GM19099 (cell line): ENCODE data around the gene RBM18.

Experiments used
- POLR2A ChIP-seq: IDR thresholded peaks from 3 replicates; pipeline ENCODE4 v1.6.1; 2011; ENCODE audit warnings: low read depth; ENCODE audit not compliant: insufficient read length; ENCODE audit errors: extremely low read depth

RBM18 gene

DNA sequence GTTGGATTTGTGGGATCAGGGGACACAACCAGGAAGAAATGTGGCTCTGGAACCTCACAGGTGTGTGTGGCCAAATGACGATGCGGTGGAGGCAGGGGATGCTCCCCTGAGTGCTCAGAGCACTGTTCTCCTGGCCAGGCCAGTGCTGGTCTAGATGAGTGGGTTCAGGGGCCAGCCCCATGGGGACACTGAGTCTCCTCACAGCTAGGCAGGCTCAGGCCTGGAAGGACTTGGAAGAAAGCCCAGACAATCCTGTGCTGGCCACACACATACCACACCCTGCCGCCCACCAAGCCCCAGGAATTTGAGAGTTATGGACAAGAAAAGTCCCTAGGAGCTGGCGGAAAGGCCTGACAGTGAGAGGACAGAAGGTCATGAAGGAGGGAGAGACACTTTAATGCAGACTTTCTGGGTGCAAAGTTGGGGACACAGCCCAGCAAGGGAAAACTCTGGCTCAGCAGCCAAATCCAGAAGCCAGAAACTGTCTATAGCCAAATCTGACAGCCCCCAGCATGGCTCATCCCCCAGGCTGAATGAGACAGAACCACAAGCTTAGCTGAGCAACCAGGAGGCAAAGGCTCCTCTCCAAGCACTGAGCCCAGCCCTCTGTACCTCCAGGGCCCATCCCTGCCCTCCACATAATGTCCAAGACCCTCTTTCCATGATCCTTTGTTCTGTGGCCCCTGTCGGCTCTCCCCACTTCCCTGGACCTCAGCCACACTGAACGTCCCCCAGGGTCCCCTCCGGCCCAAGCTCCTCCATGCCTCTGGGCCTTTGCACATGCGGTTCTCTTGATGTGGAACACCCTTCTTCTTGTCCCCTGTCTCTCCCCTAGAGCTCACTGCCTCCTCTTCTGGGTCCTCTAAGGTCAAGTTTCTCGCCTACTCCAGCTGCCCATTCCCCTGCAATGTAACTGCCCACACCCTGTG, 58.3 kb downstream of the RBM18 start:
- TF ChIP-seq POLR2A = no peak

DNA sequence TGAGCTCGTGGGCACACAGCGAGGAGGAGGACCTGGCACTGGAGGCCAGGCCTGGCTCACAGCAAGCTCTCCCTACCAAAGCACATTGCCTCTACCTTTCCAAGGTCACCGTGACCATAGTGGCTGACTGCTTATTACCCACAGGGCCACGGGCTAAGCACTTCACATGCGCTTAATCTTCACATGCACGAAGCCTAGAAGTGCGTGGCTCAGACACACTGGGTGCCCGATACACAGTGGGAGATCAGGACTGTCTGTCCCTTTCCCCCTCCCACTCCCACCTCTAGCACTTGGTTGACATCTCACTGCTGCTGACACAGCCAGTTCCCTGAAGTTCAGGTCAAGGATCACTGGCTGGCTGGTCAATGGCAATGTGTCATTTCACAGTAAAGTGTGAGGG, 59.5 kb downstream of the RBM18 start:
- TF ChIP-seq POLR2A = no peak

DNA sequence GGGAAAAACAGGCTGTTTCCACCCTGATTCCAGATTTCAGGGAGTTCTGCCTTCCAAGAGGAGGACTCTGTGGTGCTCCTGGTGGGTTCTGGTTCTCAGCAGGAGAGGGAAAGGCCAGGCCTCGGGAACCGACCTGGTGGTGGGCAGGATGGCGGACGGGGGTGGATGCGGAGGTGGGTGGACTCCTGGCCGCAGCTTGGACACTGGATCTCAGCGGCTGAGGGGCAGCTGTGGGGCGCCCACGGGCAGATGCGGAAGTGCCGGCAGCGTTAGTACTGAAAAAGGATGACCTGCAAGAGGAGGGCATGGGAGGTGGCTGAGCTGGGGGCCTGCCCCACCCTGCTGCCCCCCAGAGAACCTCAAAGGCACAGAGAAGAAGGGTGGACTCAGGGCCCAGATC, 60.1 kb downstream of the RBM18 start:
- no peak for TF ChIP-seq POLR2A

DNA sequence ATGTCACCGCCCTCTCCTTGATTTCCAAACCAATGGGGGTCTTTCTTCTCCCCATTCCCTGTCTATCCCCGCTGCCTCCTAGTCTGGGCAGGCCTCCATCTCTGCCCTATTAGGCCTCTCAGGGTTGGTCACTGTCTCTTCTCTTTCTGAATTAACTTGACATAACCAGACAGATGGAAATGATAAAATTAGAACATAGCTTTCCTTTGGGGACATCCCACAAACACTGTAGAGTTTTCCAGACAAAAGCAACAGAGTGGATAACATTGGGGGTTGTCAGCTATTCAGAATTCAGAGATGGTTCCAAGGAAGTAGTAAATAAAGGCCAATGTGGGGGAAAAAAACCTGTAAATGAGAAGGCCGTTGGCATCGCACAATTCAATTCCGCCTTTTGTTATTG, 60.6 kb downstream of the RBM18 start:
- TF ChIP-seq POLR2A = no peak

GRCh38 chr9:122202111-122202510, 62.5 kb downstream of the RBM18 start:
- no peak for TF ChIP-seq POLR2A

GRCh38 chr9:122201641-122202040, 63.0 kb downstream of the RBM18 start:
- TF ChIP-seq POLR2A = no peak

GRCh38 chr9:122200960-122201595, 63.6 kb downstream of the RBM18 start:
- no peak for TF ChIP-seq POLR2A

GRCh38 chr9:122197882-122198281, 66.8 kb downstream of the RBM18 start:
- TF ChIP-seq POLR2A = no peak

DNA sequence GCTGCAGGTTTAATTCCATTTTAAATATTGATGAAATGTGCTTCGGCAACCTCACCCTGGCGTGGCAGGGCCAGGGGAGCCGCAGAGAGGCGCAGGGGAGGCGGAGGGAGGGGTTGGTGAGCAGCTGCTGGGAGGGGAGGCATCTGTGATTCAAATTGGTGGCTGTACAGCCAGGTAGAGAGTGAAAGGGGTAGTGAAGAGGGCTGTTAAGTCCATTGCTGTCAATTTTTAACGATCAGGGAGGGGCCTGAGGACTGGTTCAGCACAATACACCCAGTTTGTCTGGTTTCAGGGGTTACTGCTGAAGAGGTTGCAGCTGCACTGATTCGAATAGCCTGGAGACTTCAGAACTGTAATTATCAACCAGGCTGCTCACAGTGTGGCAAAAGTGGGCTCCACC, 67.2 kb downstream of the RBM18 start:
- no peak for TF ChIP-seq POLR2A

DNA sequence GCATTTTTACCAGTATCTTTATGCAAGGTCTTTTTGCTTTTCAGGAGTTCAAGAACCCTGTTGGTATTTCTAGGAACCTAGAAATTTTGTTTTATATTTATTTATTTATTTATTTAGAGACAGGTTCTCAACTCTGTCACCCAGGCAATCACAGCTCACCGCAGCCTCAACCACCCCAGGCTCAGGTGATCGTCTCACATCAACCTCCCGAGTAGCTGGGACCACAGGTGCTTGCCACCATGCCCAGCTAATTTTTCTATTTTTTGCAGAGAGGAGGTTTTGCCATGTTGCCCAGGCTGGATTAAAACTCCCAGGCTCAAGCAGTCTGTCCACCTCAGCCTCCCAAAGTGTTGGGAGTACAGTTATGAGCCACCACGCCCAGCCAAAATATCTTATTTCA, 68.8 kb downstream of the RBM18 start:
- TF ChIP-seq POLR2A = no peak

DNA sequence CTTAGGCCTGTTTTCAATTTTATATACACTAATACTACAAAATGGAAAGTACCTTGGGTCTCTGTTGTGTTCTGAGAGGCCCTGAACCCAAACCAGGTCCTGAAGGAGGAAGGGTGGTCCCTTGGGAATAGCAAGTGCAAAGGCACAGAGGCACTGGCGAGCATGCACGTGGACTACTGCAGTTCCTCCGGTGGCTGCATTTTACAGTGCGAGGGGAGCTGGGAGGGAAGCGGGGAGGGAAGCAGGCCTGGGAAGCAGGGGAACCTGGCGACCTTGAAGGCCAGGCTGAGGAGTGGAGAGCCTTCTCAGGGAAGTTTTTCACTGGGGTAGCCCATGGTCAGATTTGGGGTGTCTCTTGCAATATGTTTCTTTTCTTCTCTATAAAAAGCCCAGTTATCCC, 71.0 kb downstream of the RBM18 start:
- no peak for TF ChIP-seq POLR2A

DNA sequence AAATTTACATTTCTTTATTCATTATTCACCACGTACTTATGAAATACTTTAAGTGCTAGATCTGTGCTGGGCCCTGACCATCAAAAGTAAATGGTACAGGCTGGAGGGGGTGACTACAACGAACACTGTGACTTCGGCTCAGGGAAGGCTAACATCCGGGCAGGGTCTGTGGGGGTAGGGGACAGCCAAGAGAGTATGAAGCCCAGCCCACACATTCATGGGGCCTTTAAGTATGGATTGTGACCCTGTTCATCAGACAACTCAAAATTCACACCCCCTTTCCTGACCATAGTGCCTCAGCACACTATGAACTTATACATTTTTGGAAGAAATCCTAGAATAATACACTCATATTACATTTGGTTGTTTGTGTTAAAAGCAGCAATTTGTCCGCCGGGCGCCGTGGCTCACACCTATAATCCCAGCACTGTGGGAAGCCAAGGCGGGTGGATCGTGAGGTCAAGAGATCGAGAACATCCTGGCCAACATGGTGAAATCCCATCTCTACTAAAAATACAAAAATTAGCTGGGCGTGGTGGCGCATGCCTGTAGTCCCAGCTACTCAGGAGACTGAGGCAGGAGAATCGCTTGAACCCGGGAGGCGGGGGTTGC, 71.6 kb downstream of the RBM18 start:
- TF ChIP-seq POLR2A = no peak

- no peak for TF ChIP-seq POLR2A
These were observed 72.3 kb downstream of the RBM18 start for GRCh38 chr9:122192261-122192875.

GRCh38 chr9:122191584-122191983, 73.1 kb downstream of the RBM18 start:
- TF ChIP-seq POLR2A = no peak

GRCh38 chr9:122190597-122191381, 73.9 kb downstream of the RBM18 start:
- no peak for TF ChIP-seq POLR2A
